Ecto neural progenitor cell (in vitro differentiated cells): ENCODE measurements around the gene MAT1A.
"Not testable (repeated sequence)": the region's sequence is repeated elsewhere in the genome, so short reads cannot be mapped to it uniquely, and the experiment has no call there.

Experiments
- DNase-seq: peaks from one replicate; pipeline ENCODE4 v3.0.0-alpha.2; 2018; ENCODE audit warnings: low spot score

MAT1A gene

GRCh38 chr10:80289451-80290287, at the start of gene MAT1A:
Gene MAT1A (minus strand): TSS chr10:80289658. CDS start chr10:80289423, 235 bp downstream.
- no peak for DNase-seq

GRCh38 chr10:80333983-80334382, 44.5 kb upstream of the MAT1A start:
- no peak for DNase-seq

- no peak for DNase-seq
Measured at GRCh38 chr10:80324891-80325364, 35.5 kb upstream of the MAT1A start.

- no peak for DNase-seq
Measured at GRCh38 chr10:80324086-80324485, 34.6 kb upstream of the MAT1A start.

- no peak for DNase-seq
Measured at GRCh38 chr10:80323311-80323710, 33.9 kb upstream of the MAT1A start.

GRCh38 chr10:80322711-80323110, 33.3 kb upstream of the MAT1A start:
- DNase-seq, result no peak

- no peak for DNase-seq
Measured at GRCh38 chr10:80322158-80322557, 32.7 kb upstream of the MAT1A start.

GRCh38 chr10:80321183-80321582, 31.7 kb upstream of the MAT1A start:
- DNase-seq, result no peak

- DNase-seq, result no peak
Measured at GRCh38 chr10:80320377-80320776, 30.9 kb upstream of the MAT1A start.

- no peak for DNase-seq
Measured at GRCh38 chr10:80319725-80320290, 30.4 kb upstream of the MAT1A start.

- no peak for DNase-seq
Measured at GRCh38 chr10:80319318-80319717, 29.9 kb upstream of the MAT1A start.

GRCh38 chr10:80318742-80319141, 29.3 kb upstream of the MAT1A start:
- no peak for DNase-seq

GRCh38 chr10:80315391-80315790, 25.9 kb upstream of the MAT1A start:
- no peak for DNase-seq

GRCh38 chr10:80313523-80313922, 24.1 kb upstream of the MAT1A start:
- DNase-seq, result no peak

GRCh38 chr10:80305989-80306388, 16.5 kb upstream of the MAT1A start:
- DNase-seq, result not testable (repeated sequence)

GRCh38 chr10:80296942-80297341, 7.5 kb upstream of the MAT1A start:
- no peak for DNase-seq

GRCh38 chr10:80292607-80293239, 3.3 kb upstream of the MAT1A start:
- DNase-seq, result no peak

GRCh38 chr10:80290474-80291220, 1.2 kb upstream of the MAT1A start:
- no peak for DNase-seq

GRCh38 chr10:80288849-80289248, 609 bp downstream of the MAT1A start:
- no peak for DNase-seq

- DNase-seq, result no peak
Measured at GRCh38 chr10:80284522-80284921, 4.9 kb downstream of the MAT1A start.

GRCh38 chr10:80283536-80284199, 5.8 kb downstream of the MAT1A start:
- DNase-seq, result no peak

GRCh38 chr10:80283119-80283518, 6.3 kb downstream of the MAT1A start:
- no peak for DNase-seq
